Mucosa of gallbladder (tissue), 1 donor: ENCODE results near the gene MVB12B. TPM values are rescaled to one million over a fixed set of nuclear protein-coding genes. Genes with fewer than 3 reads are reported as not detected.

Experiments
- DNase-seq: peaks from one replicate; pipeline ENCODE4 v3.0.0-alpha.2; 2020; ENCODE audit warnings: low spot score
- total RNA-seq: library from RNA; stranded (reverse); gene quantifications from one replicate; pipeline ENCODE4 v1.2.1, GENCODE V29; 2021
- donor health status: DM: no; HTN: no; CAD: no.

The MVB12B gene
- total RNA-seq, 1 donor from 2014 or later, result 13.3 TPM

GRCh38 chr9:126330536-126330935, 3.9 kb downstream of the MVB12B start:
- no peak for DNase-seq

- DNase-seq, result no peak
Observed at GRCh38 chr9:126331964-126332748, 5.5 kb downstream of the MVB12B start.

- DNase-seq, result no peak
Observed at GRCh38 chr9:126334721-126335621, 8.3 kb downstream of the MVB12B start.

- no peak for DNase-seq
Observed at GRCh38 chr9:126335837-126336735, 9.5 kb downstream of the MVB12B start.

- no peak for DNase-seq
Observed at GRCh38 chr9:126336736-126337325, 10.2 kb downstream of the MVB12B start.

GRCh38 chr9:126337729-126338372, 11.2 kb downstream of the MVB12B start:
- no peak for DNase-seq

GRCh38 chr9:126338945-126339344, 12.3 kb downstream of the MVB12B start:
- no peak for DNase-seq

GRCh38 chr9:126341426-126341825, 14.8 kb downstream of the MVB12B start:
- DNase-seq, result no peak

GRCh38 chr9:126341902-126342301, 15.3 kb downstream of the MVB12B start:
- DNase-seq, result no peak

- no peak for DNase-seq
Observed at GRCh38 chr9:126342621-126343031, 16.0 kb downstream of the MVB12B start.

GRCh38 chr9:126343271-126343700, 16.7 kb downstream of the MVB12B start:
- DNase-seq, result no peak

- no peak for DNase-seq
Observed at GRCh38 chr9:126346031-126346430, 19.4 kb downstream of the MVB12B start.

GRCh38 chr9:126347093-126347492, 20.5 kb downstream of the MVB12B start:
- DNase-seq, result no peak

- DNase-seq, result no peak
Observed at GRCh38 chr9:126347911-126348760, 21.5 kb downstream of the MVB12B start.

- DNase-seq, result no peak
Observed at GRCh38 chr9:126348911-126349550, 22.4 kb downstream of the MVB12B start.

GRCh38 chr9:126354887-126355770, 28.5 kb downstream of the MVB12B start:
- DNase-seq, result no peak

- no peak for DNase-seq
Observed at GRCh38 chr9:126357074-126357473, 30.4 kb downstream of the MVB12B start.

- DNase-seq, result no peak
Observed at GRCh38 chr9:126360073-126360472, 33.4 kb downstream of the MVB12B start.
